GM10266 (cell line): ENCODE data around the gene HOTAIR.

Experiments
- DNase-seq: peaks from one replicate; pipeline ENCODE4 v3.0.0; 2012; ENCODE audit errors: extremely low spot score
- CTCF ChIP-seq: IDR thresholded peaks from 2 replicates; pipeline ENCODE4 v1.5.1; 2012; ENCODE audit warnings: mild to moderate bottlenecking, low read depth; ENCODE audit not compliant: control insufficient read depth, insufficient read depth; ENCODE audit errors: missing control alignments

Gene HOTAIR

GRCh38 chr12:53935383-53936341 is 39.1 kb downstream of the HOTAIR start:
- TF ChIP-seq CTCF: no peak
- no peak for DNase-seq

GRCh38 chr12:53932915-53933314 is 41.8 kb downstream of the HOTAIR start:
- no peak for TF ChIP-seq CTCF
- no peak for DNase-seq

- no peak for DNase-seq
- no peak for TF ChIP-seq CTCF
Observed at GRCh38 chr12:53931844-53932581, 42.7 kb downstream of the HOTAIR start.

GRCh38 chr12:53930591-53931255 is 44.0 kb downstream of the HOTAIR start:
- TF ChIP-seq CTCF: no peak
- no peak for DNase-seq

- TF ChIP-seq CTCF: no peak
- no peak for DNase-seq
Observed at GRCh38 chr12:53929527-53929926, 45.2 kb downstream of the HOTAIR start.

GRCh38 chr12:53928054-53928835 is 46.5 kb downstream of the HOTAIR start:
- DNase-seq: no peak
- TF ChIP-seq CTCF: no peak
